SK-N-SH treated with all-trans-retinoic acid at 6 μM for 48 hours (cell line): ENCODE results near the gene DKK2.

Source experiments
- CREB5 ChIP-seq: fragments of 250-450 bp; sonication (Bioruptor Pico); IDR thresholded peaks from 2 replicates; pipeline ENCODE4 v1.5.1; 2020; ENCODE audit warnings: low read depth, mild to moderate bottlenecking, moderate library complexity
- CSDC2 ChIP-seq: fragments of 250-450 bp; sonication (Bioruptor Pico); IDR thresholded peaks from 2 replicates; pipeline ENCODE4 v1.5.0; 2020; ENCODE audit warnings: mild to moderate bottlenecking, moderate library complexity
- PPARA ChIP-seq: fragments of 250-450 bp; sonication (Bioruptor Pico); IDR thresholded peaks from 2 replicates; pipeline ENCODE4 v1.5.0; 2020; ENCODE audit warnings: mild to moderate bottlenecking, borderline replicate concordance
- RARB ChIP-seq: fragments of 250-450 bp; sonication (Bioruptor Pico); IDR thresholded peaks from 2 replicates; pipeline ENCODE4 v1.8.0; 2021; ENCODE audit warnings: mild to moderate bottlenecking, moderate library complexity
- SNAI2 ChIP-seq: fragments of 250-450 bp; sonication (Bioruptor Pico); IDR thresholded peaks from 2 replicates; pipeline ENCODE4 v1.5.0; 2020; ENCODE audit warnings: mild to moderate bottlenecking, moderate library complexity
- ZC3H10 ChIP-seq: fragments of 250-450 bp; sonication (Bioruptor Pico); IDR thresholded peaks from 2 replicates; pipeline ENCODE4 v1.5.1; 2021; ENCODE audit warnings: mild to moderate bottlenecking, moderate library complexity
- ZNF565 ChIP-seq: fragments of 450-650 bp; formaldehyde crosslinking; conservative IDR thresholded peaks from 2 replicates; pipeline ENCODE4 v1.5.0; 2020; ENCODE audit warnings: low read depth, mild to moderate bottlenecking, moderate library complexity
- TF ChIP-seq, protein P1 (sequence below): fragments of 250-450 bp; sonication (Bioruptor Pico); IDR thresholded peaks from 2 replicates; pipeline ENCODE4 v1.8.0; 2020; ENCODE audit warnings: mild to moderate bottlenecking, moderate library complexity, borderline replicate concordance
- TF ChIP-seq, protein P2 (sequence below): fragments of 250-450 bp; sonication (Bioruptor Pico); IDR thresholded peaks from 2 replicates; pipeline ENCODE4 v1.5.0; 2020; ENCODE audit warnings: mild to moderate bottlenecking, moderate library complexity

DNA sequence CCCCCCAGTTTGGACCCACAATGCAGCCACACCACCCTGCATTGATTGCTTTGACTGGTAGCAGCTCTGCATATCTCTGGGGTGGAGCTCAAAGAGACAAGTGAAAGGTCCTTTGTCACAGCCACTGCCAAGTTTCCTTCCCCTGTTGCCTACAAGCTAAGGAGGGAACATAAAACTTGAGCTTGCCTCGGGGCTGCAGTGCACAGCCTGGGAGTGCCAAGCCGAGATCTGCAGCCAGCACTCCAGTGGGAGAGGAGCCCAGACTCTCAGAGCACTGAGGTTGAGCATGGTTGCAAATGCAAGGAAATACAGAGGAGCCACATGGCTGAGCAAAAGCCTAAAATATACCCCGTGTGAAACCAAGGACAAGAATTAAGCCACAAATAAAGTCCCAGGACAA, 142.2 kb downstream of the DKK2 start:
- no peak for TF ChIP-seq ZC3H10 (CRISPR knock-in tag)
- TF ChIP-seq CREB5 (CRISPR knock-in tag): no peak
- TF ChIP-seq SNAI2 (CRISPR knock-in tag): no peak
- TF ChIP-seq CSDC2: no peak
- no peak for TF ChIP-seq PPARA (CRISPR knock-in tag)
- TF ChIP-seq RARB (CRISPR knock-in tag): no peak
- TF ChIP-seq ZNF565 (CRISPR knock-in tag): no peak
- TF ChIP-seq, protein P1, sequence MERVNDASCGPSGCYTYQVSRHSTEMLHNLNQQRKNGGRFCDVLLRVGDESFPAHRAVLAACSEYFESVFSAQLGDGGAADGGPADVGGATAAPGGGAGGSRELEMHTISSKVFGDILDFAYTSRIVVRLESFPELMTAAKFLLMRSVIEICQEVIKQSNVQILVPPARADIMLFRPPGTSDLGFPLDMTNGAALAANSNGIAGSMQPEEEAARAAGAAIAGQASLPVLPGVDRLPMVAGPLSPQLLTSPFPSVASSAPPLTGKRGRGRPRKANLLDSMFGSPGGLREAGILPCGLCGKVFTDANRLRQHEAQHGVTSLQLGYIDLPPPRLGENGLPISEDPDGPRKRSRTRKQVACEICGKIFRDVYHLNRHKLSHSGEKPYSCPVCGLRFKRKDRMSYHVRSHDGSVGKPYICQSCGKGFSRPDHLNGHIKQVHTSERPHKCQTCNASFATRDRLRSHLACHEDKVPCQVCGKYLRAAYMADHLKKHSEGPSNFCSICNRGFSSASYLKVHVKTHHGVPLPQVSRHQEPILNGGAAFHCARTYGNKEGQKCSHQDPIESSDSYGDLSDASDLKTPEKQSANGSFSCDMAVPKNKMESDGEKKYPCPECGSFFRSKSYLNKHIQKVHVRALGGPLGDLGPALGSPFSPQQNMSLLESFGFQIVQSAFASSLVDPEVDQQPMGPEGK (CRISPR knock-in tag): no peak
- TF ChIP-seq, protein P2, sequence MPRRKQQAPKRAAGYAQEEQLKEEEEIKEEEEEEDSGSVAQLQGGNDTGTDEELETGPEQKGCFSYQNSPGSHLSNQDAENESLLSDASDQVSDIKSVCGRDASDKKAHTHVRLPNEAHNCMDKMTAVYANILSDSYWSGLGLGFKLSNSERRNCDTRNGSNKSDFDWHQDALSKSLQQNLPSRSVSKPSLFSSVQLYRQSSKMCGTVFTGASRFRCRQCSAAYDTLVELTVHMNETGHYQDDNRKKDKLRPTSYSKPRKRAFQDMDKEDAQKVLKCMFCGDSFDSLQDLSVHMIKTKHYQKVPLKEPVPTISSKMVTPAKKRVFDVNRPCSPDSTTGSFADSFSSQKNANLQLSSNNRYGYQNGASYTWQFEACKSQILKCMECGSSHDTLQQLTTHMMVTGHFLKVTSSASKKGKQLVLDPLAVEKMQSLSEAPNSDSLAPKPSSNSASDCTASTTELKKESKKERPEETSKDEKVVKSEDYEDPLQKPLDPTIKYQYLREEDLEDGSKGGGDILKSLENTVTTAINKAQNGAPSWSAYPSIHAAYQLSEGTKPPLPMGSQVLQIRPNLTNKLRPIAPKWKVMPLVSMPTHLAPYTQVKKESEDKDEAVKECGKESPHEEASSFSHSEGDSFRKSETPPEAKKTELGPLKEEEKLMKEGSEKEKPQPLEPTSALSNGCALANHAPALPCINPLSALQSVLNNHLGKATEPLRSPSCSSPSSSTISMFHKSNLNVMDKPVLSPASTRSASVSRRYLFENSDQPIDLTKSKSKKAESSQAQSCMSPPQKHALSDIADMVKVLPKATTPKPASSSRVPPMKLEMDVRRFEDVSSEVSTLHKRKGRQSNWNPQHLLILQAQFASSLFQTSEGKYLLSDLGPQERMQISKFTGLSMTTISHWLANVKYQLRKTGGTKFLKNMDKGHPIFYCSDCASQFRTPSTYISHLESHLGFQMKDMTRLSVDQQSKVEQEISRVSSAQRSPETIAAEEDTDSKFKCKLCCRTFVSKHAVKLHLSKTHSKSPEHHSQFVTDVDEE (CRISPR knock-in tag): no peak
